Left renal pelvis (tissue), 4 donors: ENCODE measurements around the gene INVS. TPM values are rescaled to one million over a fixed set of nuclear protein-coding genes. Genes with fewer than 3 reads are reported as not detected.
"Not testable (repeated sequence)": the region's sequence is repeated elsewhere in the genome, so short reads cannot be mapped to it uniquely, and the experiment has no call there.

Source experiments
- DNase-seq, 4 donors: peaks; one replicate each; pipeline ENCODE4 v3.0.0-alpha.2; 2013; ENCODE audit warnings: low read depth in 4 of 4, low spot score in 3 of 4
- polyA plus RNA-seq, 4 donors: library from polyadenylated mRNA; unstranded; fragments of 120-200 nt; gene quantifications; one replicate each; pipeline ENCODE4 v1.2.1, GENCODE V29; 2013; ENCODE audit not compliant: insufficient read length in 4 of 4

The INVS gene
- polyA plus RNA-seq: 10 to 100 TPM; 14.2 to 23.1 (median 16.8) TPM

DNA sequence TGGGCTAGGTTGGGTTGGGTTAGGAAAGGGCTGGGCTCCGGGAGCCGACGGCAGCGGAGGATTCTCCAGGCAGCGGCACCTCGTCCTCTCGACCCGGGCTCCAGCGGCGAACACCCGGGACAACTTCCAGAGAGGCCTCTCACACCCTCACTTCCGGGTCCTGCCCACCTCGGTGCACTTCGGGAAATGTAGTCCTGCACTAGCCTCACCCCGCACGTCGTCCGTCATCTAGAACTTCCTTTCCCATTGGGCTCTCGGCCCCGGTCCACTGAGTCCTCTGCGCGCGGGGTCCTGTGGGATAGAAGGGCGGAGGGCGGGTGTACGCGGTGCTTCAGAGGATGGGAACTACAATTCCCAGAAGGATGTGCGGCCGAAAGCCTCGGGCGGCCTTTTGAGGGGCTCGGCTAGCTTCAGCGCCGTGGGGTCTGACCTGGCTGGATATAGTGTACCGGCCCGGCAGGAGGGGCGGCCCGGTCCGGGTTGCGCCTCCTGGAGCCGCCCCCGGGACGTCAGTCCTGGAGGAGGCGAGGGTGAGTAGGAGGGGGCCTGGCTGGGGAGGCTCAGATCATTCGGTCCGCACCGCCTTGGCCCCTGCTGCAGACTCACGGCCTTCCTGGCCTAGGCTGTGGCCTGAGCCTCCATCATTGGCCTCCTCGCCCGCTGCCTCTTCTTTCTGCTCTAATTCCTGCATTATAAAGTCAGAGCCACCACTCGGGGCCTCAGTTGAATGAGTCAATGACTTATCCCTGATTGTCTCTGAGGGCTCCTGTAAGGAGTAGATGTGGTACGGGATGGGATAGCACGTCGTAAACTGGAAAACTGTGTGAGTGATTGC, at the start of gene INVS, which contains the start of gene ERP44:
Gene INVS (plus strand): TSS at position 357 of the 835 bp plus-strand sequence. CDS start 5,279 bp downstream, outside the sequence.
Gene ERP44 (minus strand): TSS at position 114 of the 835 bp plus-strand sequence. CDS start 160 bp downstream, outside the sequence.
- peak; percentile 97 to 98 (median 98) for DNase-seq

DNA sequence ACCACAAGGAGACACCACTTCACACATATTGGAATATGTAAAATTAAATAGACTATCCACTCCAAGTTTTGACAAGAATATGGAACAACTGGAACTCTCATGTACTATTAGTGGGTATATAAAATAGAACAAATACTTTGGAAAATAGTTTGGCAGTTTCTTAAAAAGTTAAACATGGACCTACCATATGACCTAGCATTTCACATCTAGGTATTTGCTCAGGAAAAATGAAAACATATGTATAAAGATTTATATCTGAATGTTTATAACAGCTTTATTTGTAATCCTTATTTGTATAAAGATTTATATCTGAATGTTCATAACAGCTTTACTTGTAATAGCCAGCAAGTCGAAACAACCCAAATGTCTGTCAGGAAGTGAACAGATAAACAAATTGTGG, 49.5 kb upstream of the INVS start:
- no peak for DNase-seq

DNA sequence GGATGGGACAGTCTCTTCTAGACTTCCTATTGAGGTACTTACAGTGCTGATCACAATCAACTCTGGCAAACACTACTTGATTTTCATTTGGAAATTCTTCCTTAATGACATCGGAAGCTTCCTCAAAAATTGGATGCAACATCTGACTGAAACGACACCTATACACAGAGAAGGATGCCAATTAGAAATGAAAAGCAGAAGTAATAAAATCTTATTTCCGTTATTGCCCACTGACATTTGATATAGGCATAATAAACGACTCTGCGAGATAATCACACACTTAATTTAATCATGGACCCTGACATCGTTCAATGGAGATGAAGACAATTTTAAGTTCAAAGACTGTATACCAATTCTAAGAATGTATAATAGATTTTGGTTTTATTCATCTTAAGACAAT, 46.7 kb upstream of the INVS start:
- DNase-seq: no peak

- no peak for DNase-seq
Observed at GRCh38 chr9:100056561-100056960, 42.5 kb upstream of the INVS start.

DNA sequence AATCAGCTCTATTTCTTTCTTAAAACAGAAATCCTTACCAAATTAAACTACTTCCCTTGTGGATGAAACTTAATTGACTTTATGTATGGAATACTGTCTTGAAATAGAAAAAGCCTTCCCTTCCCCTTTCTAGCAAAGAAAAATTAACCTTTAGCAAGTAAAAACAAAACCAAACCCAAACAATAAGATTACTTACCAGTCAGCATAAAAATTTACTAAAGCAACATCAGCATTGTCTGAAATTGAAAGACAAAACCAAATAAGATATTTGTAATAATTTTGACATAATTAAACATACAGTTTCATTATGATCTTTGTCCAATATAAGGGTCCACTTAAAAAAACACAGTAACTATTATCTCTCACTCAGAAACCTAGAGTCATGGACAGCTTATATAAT, 41.4 kb upstream of the INVS start:
- no peak for DNase-seq

DNA sequence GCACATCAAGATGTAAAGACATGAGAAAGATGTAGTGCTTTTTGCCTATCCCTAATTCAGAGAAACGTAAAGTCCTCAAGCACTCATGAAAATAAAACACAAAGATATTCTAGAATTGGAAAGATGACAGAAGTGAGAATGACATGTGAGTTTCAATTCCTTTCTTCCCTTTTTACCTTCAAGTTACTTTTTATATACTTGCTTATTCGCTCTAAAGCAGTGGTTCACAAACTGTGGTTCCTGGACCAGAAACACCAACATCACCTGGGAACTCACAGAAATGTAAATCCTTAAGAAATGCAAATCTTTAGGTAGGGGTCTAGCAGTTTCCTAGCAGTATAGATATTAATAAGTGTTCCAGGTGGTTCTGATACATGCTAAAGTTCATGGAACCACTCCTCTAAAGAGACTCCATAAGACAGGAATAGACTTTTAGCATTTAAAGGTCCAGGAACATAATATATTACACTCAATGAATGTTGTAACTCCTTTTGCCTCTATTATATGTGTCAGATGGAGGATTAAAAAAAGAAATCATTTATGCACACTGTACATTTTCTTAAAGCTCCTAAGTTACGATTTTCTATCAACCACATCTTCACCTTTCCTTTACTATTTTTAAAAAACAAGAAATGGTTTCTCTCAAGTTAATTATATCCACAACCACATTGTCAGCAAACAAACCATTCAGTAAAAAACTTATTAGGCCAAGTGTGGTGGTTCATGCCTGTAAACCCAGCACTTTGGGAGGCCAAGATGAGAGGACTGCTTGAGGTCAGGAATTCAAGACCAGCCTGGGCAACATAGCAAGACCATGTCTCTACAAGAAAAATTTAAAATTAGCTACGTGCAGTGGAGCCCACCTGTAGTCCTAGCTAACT, 40.1 kb upstream of the INVS start:
- no peak for DNase-seq

- not testable (repeated sequence) for DNase-seq
Observed at GRCh38 chr9:100062683-100063082, 36.4 kb upstream of the INVS start.

DNA sequence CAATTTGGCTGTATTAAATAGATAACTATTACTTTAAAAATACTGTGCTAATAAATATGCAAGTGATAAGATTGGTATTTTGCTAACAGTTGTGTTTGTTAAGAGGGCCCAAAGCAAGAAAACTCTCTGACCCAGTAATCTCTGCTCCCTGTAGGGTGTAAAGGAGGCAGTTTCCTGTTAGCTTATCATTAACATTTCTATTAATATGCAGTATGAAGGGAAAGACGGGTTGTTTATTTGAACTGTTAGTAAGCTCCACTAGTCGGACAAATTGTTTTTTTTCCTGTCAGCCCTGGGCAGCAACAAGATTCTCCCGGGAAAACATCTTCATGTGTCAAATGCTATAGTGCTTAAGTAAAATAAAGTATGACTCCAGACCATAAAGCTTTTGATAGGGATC, 35.9 kb upstream of the INVS start:
- DNase-seq: no peak

DNA sequence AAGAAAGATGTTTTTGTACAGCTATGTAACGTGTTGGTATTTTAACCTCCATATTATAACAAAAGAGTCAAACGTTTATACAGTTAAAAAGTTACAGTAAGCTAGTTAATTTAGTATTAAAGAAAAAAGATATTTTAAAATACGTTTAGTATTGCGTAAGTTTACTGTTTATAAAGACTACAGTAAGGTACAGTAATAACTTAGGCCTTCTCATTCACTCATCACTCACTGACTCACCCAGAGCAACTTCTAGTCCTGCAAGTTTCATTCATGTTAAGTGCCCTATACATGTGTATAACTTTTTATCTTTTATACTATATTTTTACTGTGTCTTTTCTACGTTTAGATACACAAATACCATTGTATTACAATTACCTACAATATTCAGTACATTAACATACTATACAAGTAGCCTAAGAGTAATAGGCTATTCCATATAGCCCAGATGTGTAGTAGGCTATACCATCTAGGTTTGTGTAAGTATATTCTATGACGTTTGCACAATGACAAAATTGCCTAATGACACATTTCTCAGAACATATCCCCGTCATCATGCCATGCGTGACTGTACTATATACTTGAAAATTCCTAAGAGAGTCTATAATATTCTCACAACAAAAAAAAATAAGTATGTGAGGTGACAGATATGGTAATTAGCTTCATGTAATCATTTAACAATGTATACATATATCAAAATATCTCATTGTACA, 34.0 kb upstream of the INVS start:
- DNase-seq: no peak

- no peak for DNase-seq
Observed at GRCh38 chr9:100066539-100066938, 32.5 kb upstream of the INVS start.

DNA sequence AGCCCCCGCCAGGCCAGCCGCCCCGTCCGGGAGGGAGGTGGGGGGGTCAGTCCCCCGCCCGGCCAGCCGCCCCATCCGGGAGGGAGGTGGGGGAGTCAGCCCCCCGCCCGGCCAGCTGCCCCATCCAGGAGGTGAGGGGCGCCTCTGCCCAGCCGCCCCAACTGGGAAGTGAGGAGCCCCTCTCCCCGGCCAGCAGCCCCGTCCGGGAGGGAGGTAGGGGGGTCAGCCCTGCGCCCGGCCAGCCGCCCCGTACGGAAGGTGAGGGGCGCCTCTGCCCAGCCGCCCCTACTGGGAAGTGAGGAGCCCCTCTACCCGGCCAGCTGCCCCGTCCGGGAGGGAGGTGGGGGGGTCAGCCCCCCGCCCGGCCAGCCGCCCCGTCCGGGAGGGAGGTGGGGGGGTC, 31.1 kb upstream of the INVS start:
- not testable (repeated sequence) for DNase-seq

DNA sequence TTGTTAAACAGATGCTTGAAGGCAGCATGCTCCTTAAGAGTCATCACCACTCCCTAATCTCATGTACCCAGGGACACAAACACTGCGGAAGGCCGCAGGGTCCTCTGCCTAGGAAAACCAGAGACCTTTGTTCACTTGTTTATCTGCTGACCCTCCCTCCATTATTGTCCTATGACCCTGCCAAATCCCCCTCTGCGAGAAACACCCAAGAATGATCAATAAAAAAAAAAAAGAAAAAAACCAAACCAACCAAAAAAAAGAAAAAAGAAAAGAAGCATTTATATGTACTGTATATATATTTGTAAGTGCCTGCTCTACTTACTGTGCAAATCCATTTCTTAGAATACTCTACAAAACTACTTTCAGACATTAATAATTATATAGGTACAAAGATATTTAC, 30.0 kb upstream of the INVS start:
- DNase-seq: not testable (repeated sequence)

GRCh38 chr9:100070104-100071041, 28.7 kb upstream of the INVS start:
- DNase-seq: no peak

DNA sequence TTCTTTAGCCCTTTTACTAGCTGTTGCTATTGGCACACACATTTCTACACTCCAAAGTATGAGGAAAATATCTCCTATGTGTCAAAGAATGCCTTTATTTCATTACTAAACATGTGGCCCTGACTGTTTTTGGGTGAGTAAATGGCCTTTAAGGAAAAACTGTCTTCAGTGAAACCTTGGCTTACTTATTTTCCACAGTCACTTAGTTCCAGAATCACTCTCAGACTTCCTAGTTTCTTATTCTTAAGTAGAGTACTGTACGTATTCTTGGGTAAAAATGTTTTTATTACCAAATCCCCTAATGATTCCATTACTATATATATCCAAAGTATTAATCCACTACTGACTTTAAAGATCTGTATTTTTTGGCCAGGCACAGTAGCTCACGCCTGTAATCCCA, 27.8 kb upstream of the INVS start:
- no peak for DNase-seq

- no peak for DNase-seq
Observed at GRCh38 chr9:100072805-100073204, 26.2 kb upstream of the INVS start.

- DNase-seq: no peak
Observed at GRCh38 chr9:100074093-100074492, 24.9 kb upstream of the INVS start.

GRCh38 chr9:100074989-100075388, 24.1 kb upstream of the INVS start:
- DNase-seq: no peak

DNA sequence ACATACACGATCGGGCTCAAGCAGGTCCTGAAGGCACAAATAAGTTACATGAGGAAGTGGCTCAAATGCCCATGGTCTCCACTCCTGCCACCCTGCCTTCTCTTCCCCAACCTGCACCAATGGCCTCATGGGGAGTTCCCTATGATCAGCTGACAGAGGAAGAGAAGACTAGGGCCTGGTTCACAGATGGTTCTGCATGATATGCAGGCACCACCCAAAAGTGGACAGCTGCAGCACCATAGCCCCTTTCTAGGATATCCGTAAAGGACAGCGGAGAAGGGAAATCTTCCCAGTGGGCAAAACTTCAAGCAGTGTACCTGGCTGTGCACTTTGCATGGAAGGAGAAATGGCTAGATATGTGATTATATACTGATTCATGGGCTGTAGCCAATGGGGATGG, 22.8 kb upstream of the INVS start:
- not testable (repeated sequence) for DNase-seq

DNA sequence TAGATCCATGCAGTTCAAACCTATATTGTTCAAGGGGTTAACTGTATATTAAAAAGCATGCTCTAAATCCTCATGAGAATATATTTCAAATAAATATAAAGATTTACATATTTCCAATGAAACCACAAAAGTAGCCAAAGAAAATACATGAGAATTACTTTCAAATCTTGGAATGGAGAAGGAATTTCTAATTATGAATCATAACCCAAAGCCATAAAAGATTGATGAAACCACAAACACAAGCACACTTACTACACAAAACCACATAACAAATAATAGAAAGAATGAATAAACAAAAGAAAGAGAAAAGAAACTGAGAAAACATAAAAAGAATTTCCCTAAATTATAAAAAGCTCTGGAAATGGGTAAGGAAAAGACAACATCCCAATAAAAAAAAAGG, 16.3 kb upstream of the INVS start:
- no peak for DNase-seq
